ENCODE results near the gene PTPN6. TPM values are rescaled to one million over a fixed set of nuclear protein-coding genes. Genes with fewer than 3 reads are reported as not detected.

PTPN6 gene
- total RNA-seq, 2 experiments from 2014 or later = 354 to 397 TPM

DNA sequence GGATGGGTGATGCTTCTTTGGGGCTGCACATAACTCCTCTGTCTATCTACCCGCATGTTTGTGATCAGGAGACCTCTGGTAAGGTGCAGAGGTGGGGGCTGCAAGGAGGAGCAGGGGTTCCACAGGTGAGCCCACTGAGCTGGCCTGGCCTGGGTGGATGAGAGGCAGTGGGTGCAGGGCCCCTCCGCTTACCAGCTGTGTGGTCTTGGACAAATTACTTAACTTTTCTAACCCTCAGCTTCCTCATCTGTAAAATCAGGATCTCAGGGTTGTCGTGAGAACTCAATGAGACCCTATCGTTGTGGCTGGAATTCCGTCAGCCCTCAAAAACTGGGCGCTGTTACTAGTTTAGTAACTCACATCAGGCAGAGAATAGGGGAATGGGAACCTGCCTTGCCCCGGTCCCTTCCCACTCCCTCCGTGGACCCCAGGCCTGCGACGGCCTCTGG lies 7.5 kb downstream of the PTPN6 start:
- Mint-ChIP-seq H3K27ac (peak overlapping the region; percentile 98), H3K4me3 (peak overlapping the region; percentile 99), H3K4me1 (ENCODE audit: low read depth) (peaks cover 92% of the 10 kb centered on the region), H3K36me3 (ENCODE audit: low read depth) (peaks cover 85% of the 10 kb centered on the region), H3K9me3 (ENCODE audit: insufficient read depth) (no peaks in the 10 kb centered on the region), H3K27me3 (ENCODE audit: low read depth) (no peaks in the 10 kb centered on the region)
- CTCF ChIA-PET = interaction anchor here (0.7 to 13.3 kb wide), 7 partner anchors 10 to 154 kb away, joined by 3 to 742 read pairs (median 7); partner anchors contain the start of genes C12orf57, PTPN6, RNU7-1 and SPSB2
- POLR2A ChIA-PET = interaction anchor here (0.6 to 18.7 kb wide), 8 partner anchors 10 to 327 kb away, joined by 3 to 1099 read pairs (median 6); partner anchors contain the start of genes C12orf57, CDCA3, PTPN6 and RNU7-1
- DNase-seq (no peak), ATAC-seq (no peak)

DNA sequence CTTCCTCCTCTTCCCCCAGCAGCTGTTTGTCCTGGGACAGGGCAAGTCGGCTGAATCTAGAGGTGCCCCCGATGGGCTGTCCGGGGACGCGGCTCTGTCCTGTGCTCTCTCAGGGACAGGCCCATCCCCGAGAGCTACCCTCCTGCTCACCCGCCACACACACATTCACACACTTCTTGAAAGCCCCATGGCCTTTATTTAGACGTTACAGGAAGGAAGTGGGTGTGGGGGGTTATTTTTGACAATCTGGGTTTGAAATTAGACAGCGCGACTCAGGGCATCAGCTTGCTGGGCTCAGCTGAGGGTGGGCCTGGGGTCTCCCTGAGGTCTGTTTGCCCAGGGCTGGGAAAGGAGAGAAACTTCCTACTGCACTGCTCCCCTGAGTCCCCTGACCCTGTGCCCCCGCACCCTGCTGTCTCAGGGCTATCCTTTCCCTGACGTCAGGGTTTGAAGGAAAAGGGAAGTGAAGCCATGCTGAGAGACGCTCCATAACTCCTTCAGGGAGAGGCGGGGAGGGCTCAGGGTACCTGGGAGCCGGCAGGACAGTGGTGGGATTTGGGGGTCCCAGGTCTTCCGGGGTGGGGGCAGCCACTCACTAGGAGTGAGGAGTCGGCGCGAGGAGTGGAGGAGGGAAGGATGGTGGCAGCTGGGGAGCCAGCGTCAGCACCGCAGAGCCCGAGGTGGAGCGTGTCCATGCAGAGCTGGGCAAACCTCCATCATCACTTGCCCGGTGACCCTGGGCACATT lies 8.1 kb downstream of the PTPN6 start:
- H3K4me1 Mint-ChIP-seq (ENCODE audit: low read depth) = peaks cover 89% of the 10 kb centered on the region
- no peaks in the 10 kb centered on the region for H3K27me3 Mint-ChIP-seq (ENCODE audit: low read depth)
- peak; percentile 60 for ATAC-seq
- peak; percentile 84 for DNase-seq
- H3K9me3 Mint-ChIP-seq (ENCODE audit: insufficient read depth) = no peaks in the 10 kb centered on the region
- H3K4me3 Mint-ChIP-seq = peak overlapping the region; percentile 99
- CTCF ChIA-PET = interaction anchor here (1.0 to 13.3 kb wide), 6 partner anchors 9 to 154 kb away, joined by 3 to 742 read pairs (median 10); partner anchors contain the start of genes C12orf57, PTPN6, RNU7-1 and SPSB2
- H3K27ac Mint-ChIP-seq = peak overlapping the region; percentile 98
- POLR2A ChIA-PET = interaction anchor here (0.6 to 18.7 kb wide), 9 partner anchors 10 to 328 kb away, joined by 3 to 1099 read pairs (median 7); partner anchors contain the start of genes C12orf57, CDCA3, PTPN6 and RNU7-1
- peaks cover 79% of the 10 kb centered on the region for H3K36me3 Mint-ChIP-seq (ENCODE audit: low read depth)

DNA sequence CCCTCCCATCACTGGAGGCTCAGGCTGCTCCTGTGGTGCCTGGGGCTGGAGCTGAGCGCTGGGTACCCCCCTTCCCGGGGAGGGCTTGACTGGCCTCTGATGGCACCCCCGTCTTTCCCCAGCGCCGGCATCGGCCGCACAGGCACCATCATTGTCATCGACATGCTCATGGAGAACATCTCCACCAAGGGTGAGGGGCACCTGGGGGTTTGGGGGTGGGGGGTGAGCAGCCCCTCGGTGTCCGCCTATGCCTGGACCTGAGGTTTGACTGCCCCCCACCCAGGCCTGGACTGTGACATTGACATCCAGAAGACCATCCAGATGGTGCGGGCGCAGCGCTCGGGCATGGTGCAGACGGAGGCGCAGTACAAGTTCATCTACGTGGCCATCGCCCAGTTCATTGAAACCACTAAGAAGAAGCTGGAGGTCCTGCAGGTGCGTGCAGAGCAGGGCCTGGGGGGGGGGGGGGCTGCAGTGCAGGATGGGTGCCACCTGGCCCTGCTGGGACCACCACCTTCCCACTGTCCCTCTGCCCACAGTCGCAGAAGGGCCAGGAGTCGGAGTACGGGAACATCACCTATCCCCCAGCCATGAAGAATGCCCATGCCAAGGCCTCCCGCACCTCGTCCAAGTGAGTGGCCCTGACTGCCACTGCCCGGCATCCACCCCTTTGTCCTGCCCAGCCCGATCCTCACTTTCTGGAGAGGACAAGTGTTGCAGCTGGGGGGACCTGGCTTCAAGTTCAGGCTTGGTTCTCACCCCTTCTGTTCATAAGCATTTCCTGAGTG lies 8.8 kb downstream of the PTPN6 start:
- H3K27ac Mint-ChIP-seq = peak overlapping the region; percentile 98
- peaks cover 89% of the 10 kb centered on the region for H3K4me1 Mint-ChIP-seq (ENCODE audit: low read depth)
- H3K9me3 Mint-ChIP-seq (ENCODE audit: insufficient read depth) = no peaks in the 10 kb centered on the region
- DNase-seq (no peak), ATAC-seq (no peak)
- ChIA-PET CTCF (interaction anchor here (0.8 to 13.3 kb wide), 9 partner anchors 9 to 133 kb away, joined by 3 to 742 read pairs (median 8); partner anchors contain the start of genes C12orf57, C1R, PTPN6 and RNU7-1), POLR2A (interaction anchor here (0.9 to 18.7 kb wide), 9 partner anchors 9 to 149 kb away, joined by 3 to 1099 read pairs (median 8); partner anchors contain the start of genes C12orf57, C1RL, CDCA3 and ENO2)
- peaks cover 73% of the 10 kb centered on the region for H3K36me3 Mint-ChIP-seq (ENCODE audit: low read depth)
- peak overlapping the region; percentile 99 for H3K4me3 Mint-ChIP-seq
- no peaks in the 10 kb centered on the region for H3K27me3 Mint-ChIP-seq (ENCODE audit: low read depth)

DNA sequence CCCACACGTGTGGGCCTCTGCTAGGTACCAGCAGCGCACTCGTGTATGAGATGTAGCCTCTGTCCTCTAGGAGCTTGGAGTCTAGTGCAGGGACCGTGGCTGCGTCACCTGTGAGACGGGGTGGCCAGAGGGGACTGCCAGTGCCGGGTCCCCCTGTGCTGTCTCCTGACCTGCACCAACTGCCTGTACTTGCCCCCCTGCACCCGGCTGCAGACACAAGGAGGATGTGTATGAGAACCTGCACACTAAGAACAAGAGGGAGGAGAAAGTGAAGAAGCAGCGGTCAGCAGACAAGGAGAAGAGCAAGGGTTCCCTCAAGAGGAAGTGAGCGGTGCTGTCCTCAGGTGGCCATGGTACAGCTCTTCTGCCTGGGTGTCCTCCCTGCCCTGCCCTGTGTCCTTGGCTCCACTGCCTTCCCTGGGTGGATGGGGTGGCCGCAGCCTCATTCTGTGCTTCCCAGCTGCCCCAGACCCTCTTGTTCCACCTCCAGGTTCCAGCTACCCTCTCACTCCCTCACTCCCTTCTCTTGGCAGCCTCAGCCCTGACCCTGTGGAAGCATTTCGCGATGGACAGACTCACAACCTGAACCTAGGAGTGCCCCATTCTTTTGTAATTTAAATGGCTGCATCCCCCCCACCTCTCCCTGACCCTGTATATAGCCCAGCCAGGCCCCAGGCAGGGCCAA lies 9.6 kb downstream of the PTPN6 start:
- Mint-ChIP-seq H3K9me3 (ENCODE audit: insufficient read depth) (no peaks in the 10 kb centered on the region), H3K4me1 (ENCODE audit: low read depth) (peaks cover 89% of the 10 kb centered on the region), H3K27ac (peak overlapping the region; percentile 98), H3K36me3 (ENCODE audit: low read depth) (peaks cover 73% of the 10 kb centered on the region), H3K4me3 (peak overlapping the region; percentile 99), H3K27me3 (ENCODE audit: low read depth) (no peaks in the 10 kb centered on the region)
- ChIA-PET CTCF (interaction anchor here (0.8 to 13.3 kb wide), 11 partner anchors 8 to 147 kb away, joined by 3 to 742 read pairs (median 4); partner anchors contain the start of genes C12orf57, C1R, LPCAT3 and PTPN6), POLR2A (interaction anchor here (0.9 to 18.7 kb wide), 8 partner anchors 8 to 148 kb away, joined by 3 to 1099 read pairs (median 7); partner anchors contain the start of genes C12orf57, C1RL, CDCA3 and ENO2)
- DNase-seq (peak; percentile 67), ATAC-seq (peak; percentile 10)

DNA sequence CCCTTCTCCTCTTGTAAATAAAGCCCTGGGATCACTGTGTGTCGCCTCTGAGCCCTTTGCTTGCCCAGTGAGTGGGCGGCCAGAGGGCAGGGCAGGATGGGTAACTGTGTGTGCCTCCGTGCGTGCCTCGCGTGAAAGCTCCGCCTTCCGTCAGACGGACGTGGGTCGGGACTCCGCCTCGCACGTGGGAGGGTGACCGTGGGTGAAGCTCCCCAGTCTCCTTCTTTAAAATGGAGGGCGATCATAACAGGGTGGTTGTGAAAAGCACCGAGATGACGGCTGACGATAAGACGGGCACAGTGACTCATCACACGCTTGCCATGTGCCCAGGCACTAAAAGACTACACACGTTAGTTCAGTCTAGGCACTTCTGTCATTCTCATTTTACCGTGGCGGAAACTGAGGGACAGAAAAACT lies 10.1 kb downstream of the PTPN6 start:
- Mint-ChIP-seq H3K36me3 (ENCODE audit: low read depth) (peaks cover 72% of the 10 kb centered on the region), H3K4me1 (ENCODE audit: low read depth) (peaks cover 87% of the 10 kb centered on the region), H3K4me3 (peak overlapping the region; percentile 99), H3K9me3 (ENCODE audit: insufficient read depth) (no peaks in the 10 kb centered on the region), H3K27ac (peak overlapping the region; percentile 98), H3K27me3 (ENCODE audit: low read depth) (no peaks in the 10 kb centered on the region)
- DNase-seq (peak; percentile 79), ATAC-seq (peak; percentile 55)
- CTCF ChIA-PET = interaction anchor here (0.7 to 13.3 kb wide), 10 partner anchors 8 to 147 kb away, joined by 3 to 742 read pairs (median 4); partner anchors contain the start of genes C12orf57, LPCAT3, PTPN6 and RNU7-1
- POLR2A ChIA-PET = interaction anchor here (1.0 to 18.7 kb wide), 6 partner anchors 16 to 148 kb away, joined by 3 to 1099 read pairs (median 7); partner anchors contain the start of genes C12orf57, C1RL, ENO2 and PTPN6

DNA sequence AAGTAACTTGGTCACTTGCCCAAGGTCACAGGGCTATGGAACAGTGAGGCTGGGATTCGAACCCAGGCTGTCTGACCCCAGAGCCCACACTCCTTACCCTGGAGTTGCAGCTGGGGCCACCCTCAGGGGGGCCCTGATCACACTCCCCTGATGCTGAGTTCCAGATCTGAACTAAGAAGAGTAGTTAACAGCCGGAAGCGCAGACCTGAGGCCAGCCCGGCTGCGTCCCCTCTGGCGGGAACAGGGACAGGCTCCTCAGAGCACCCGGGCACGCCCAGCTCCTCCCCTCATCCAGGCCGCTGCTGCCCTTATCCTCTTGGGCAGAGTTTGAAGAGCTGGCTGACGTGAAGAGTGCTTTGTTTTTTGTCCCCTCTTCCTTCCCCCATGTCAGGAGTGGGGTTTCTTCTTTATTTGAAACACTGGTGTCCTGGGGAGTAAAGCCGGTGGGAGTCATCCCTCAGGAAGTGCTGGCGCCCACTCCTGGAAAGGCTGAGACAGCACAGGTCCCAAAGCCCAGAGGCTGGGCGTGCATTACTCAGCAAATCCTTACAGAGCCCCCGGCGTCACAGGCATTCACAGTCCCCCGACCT lies 10.6 kb downstream of the PTPN6 start:
- Mint-ChIP-seq H3K4me1 (ENCODE audit: low read depth) (peaks cover 84% of the 10 kb centered on the region), H3K4me3 (peak overlapping the region; percentile 99), H3K27me3 (ENCODE audit: low read depth) (no peaks in the 10 kb centered on the region), H3K36me3 (ENCODE audit: low read depth) (peaks cover 72% of the 10 kb centered on the region), H3K9me3 (ENCODE audit: insufficient read depth) (no peaks in the 10 kb centered on the region), H3K27ac (peak overlapping the region; percentile 98)
- CTCF ChIA-PET = interaction anchor here (0.7 to 13.3 kb wide), 9 partner anchors 17 to 146 kb away, joined by 3 to 742 read pairs (median 4); partner anchors contain the start of genes C12orf57, LPCAT3, PTPN6 and RNU7-1
- DNase-seq (peak; percentile 58), ATAC-seq (peak; percentile 17)
- POLR2A ChIA-PET = interaction anchor here (1.3 to 18.7 kb wide), 4 partner anchors 16 to 147 kb away, joined by 3 to 1099 read pairs (median 8); partner anchors contain the start of genes C12orf57, C1RL, ENO2 and PTPN6

DNA sequence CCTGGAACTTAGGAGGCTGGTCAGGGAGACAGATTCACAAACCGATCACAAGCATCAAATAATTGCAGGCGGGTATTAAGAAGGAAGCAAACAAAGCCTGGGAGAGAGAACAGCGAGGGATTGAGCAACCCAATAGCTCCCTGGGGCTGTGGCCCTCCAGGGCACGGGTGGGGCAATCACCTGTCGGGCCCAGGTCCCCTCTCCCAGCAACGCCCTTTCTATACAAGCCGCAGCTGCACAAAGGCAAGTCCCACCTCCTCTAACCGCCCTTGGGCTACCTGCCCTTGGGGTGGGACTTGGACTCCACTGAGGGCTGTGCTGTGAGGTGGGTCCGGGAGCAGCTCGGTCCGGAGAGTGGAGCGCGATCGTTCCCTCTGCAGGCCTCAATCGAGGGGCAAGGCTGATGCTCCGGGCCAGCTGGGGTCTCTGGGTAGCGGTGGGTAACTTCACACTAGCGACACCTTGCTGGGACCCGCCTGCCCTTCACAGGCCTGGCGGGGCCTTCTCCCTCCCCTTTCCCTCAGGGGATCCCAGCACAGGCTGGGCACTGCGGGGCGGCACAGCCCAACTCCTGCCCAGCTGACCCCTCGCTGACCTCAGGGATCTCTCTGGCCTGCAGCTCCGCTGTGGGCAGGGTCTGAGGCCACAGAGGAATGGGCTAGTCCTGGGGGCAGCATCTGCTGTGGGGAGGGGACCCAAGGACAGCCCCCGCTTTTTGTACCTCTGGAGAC lies 11.3 kb downstream of the PTPN6 start:
- peaks cover 71% of the 10 kb centered on the region for H3K36me3 Mint-ChIP-seq (ENCODE audit: low read depth)
- POLR2A ChIA-PET = interaction anchor here (1.3 to 18.7 kb wide), 3 partner anchors 17 to 146 kb away, joined by 3 to 1099 read pairs (median 9); partner anchors contain the start of genes C12orf57, C1RL, PTPN6 and RNU7-1
- CTCF ChIA-PET = interaction anchor here (0.8 to 13.3 kb wide), 3 partner anchors 18 to 90 kb away, joined by 4 to 742 read pairs (median 11); partner anchors contain the start of genes C12orf57, PTPN6, RNU7-1 and SPSB2

DNA sequence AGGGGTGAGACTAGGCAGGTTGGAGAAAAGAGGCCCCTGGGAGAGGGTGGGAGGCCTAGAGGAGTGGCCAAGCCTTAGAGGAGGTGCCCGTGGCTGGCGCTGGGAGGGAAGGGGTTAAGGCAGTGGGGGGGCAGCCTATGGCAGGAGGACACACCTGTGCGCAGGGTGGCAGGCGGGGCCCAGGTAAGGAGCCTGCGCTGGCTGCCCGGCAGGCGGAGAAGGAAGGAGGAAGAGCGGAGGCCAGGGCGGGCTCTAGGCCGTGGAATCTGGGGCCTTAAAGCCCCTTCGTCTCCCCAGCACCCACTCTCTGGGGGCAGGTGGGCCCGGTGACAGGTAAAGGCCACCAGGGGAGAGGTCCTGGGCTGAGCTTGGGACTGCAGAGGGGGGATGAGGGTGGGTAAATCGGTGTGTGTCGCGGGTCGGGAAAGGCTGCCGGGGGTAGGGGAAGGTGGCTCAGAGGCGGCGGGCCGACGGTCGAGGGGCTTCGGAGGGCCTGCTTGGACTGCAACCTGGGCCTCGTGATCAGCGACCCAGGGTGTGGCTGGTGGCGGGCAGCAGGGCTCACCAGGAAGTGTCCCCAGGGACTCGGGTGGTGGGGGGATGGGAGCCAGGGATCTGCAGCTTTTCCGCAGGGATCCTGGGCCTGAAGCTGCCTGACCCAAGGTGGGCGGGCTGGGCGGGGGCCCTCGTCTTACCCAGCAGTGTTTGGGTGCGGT lies 12.0 kb downstream of the PTPN6 start:
- H3K27me3 Mint-ChIP-seq (ENCODE audit: low read depth) = no peaks in the 10 kb centered on the region

More for the DNA sequence above, 11.3 kb downstream of the PTPN6 start:
- DNase-seq = no peak
- peaks cover 82% of the 10 kb centered on the region for H3K4me1 Mint-ChIP-seq (ENCODE audit: low read depth)
- peak overlapping the region; percentile 98 for H3K27ac Mint-ChIP-seq
- no peaks in the 10 kb centered on the region for H3K9me3 Mint-ChIP-seq (ENCODE audit: insufficient read depth)
- no peak for ATAC-seq
- H3K4me3 Mint-ChIP-seq = peak overlapping the region; percentile 99
- H3K27me3 Mint-ChIP-seq (ENCODE audit: low read depth) = no peaks in the 10 kb centered on the region

More for the DNA sequence above, 12.0 kb downstream of the PTPN6 start:
- Mint-ChIP-seq H3K4me3 (no peak overlapping the region), H3K4me1 (ENCODE audit: low read depth) (peaks cover 82% of the 10 kb centered on the region), H3K27ac (peak overlapping the region; percentile 25), H3K9me3 (ENCODE audit: insufficient read depth) (no peaks in the 10 kb centered on the region), H3K36me3 (ENCODE audit: low read depth) (peaks cover 67% of the 10 kb centered on the region)
- ATAC-seq = no peak
- no peak for DNase-seq
- CTCF ChIA-PET = interaction anchor here (1.0 to 13.3 kb wide), 7 partner anchors 9 to 149 kb away, joined by 3 to 742 read pairs (median 18); partner anchors contain the start of genes C12orf57, C1RL, PTPN6 and RNU7-1
- POLR2A ChIA-PET = interaction anchor here (1.0 to 18.7 kb wide), 3 partner anchors 18 to 94 kb away, joined by 4 to 1099 read pairs (median 5); partner anchors contain the start of genes C12orf57, PTPN6, RNU7-1 and SPSB2
